Heart left ventricle (tissue), 16 donors: Measurements from ENCODE around the gene ELOA2. TPM values are rescaled to one million over a fixed set of nuclear protein-coding genes. Genes with fewer than 3 reads are reported as not detected.
"Not testable (repeated sequence)": the region's sequence is repeated elsewhere in the genome, so short reads cannot be mapped to it uniquely, and the experiment has no call there.

Experiments used
- ATAC-seq, 4 donors: fragments of 200-7000 bp; cut with Tn5 transposase; one replicate each; pipeline ENCODE4 v1.9.1; 2020 to 2022; ENCODE audit warnings: moderate library complexity in 4 of 4, mild to moderate bottlenecking in 3 of 4, moderate number of reproducible peaks in 1 of 4
- DNase-seq, 5 donors: peaks; one replicate each; pipeline ENCODE4 v3.0.0-alpha.2; 2020
- H3K27ac ChIP-seq, 12 donors: fragments of 200-600 bp; sonication (generic) in 4 of 12; one replicate each; pipeline versions ENCODE4 v1.5.0 to v1.8.0; 2016 to 2022; ENCODE audit warnings: mild to moderate bottlenecking in 2 of 12
- H3K27me3 ChIP-seq, 9 donors: fragments of 200-600 bp; sonication (generic) in 2 of 9; one replicate each; pipeline versions ENCODE4 v1.5.1 to v1.8.0; 2016 to 2022; ENCODE audit warnings: mild to moderate bottlenecking in 3 of 9
- H3K36me3 ChIP-seq, 9 donors: fragments of 200-600 bp; sonication (generic) in 2 of 9; one replicate each; pipeline versions ENCODE4 v1.5.0 to v1.8.0; 2018 to 2022; ENCODE audit warnings: mild to moderate bottlenecking in 2 of 9
- H3K4me1 ChIP-seq, 12 donors: fragments of 200-600 bp; sonication (generic) in 4 of 12; one replicate each; pipeline versions ENCODE4 v1.5.0 to v1.8.0; 2016 to 2022; ENCODE audit warnings: mild to moderate bottlenecking in 3 of 12
- H3K4me3 ChIP-seq, 12 donors: fragments of 200-600 bp; sonication (generic) in 4 of 12; one replicate each; pipeline versions ENCODE4 v1.5.0 to v1.8.0; 2017 to 2022; ENCODE audit warnings: mild to moderate bottlenecking in 9 of 12, moderate library complexity in 4 of 12
- H3K9me3 ChIP-seq, 12 donors: fragments of 200-600 bp; sonication (generic) in 4 of 12; one replicate each; pipeline versions ENCODE4 v1.5.0 to v1.8.0; 2016 to 2022; ENCODE audit warnings: mild to moderate bottlenecking in 1 of 12
- POLR2A ChIP-seq, 2 donors: fragments of 450-650 bp; IDR thresholded peaks; one replicate each; pipeline ENCODE4 v1.6.1; 2017; ENCODE audit warnings: antibody characterized with exemption in 2 of 2, mild to moderate bottlenecking in 2 of 2, moderate library complexity in 2 of 2
- WGBS, 4 donors: extraction: QIAGEN DNeasy Blood & Tissue Kit in 2 of 4; methylation state at CpG; one replicate each; pipeline versions ENCODE4 v1.1.5 to v1.1.7; 2013 to 2018; 5-methylcytosine and 5-hydroxymethylcytosine counted together
- intact Hi-C, 10 donors: fragments of 100-400 bp; cut with DNase I; formaldehyde crosslinking; loops; one replicate each; pipeline versions ENCODE4 v1.11.1 to v1.14.2; 2022
- polyA plus RNA-seq, 2 donors: library from polyadenylated mRNA; stranded (reverse); fragments of 200-250 nt; gene quantifications; one replicate each; pipeline ENCODE4 v1.2.3, GENCODE V29; 2013
- total RNA-seq, 9 donors: library from RNA; depleted of rRNA in 2 of 9; stranded (reverse); fragments of >200 nt in 2 of 9; fragmentation: NEBNext Ultra II Directional in 3 of 9; extraction: Animal tissue kit (Norgen Biotek cat#: 25700) in 3 of 9; gene quantifications; one replicate each; pipeline versions ENCODE4 v1.1.0 to v1.2.4, GENCODE V29; 2016 to 2023
- TF ChIP-seq, protein P1 (sequence below), 12 donors: fragments of 200-600 bp; sonication (generic) in 4 of 12; IDR thresholded peaks; one replicate each; pipeline versions ENCODE4 v1.5.0 to v1.8.0; 2018 to 2022; ENCODE audit warnings: antibody characterized with exemption in 12 of 12, mild to moderate bottlenecking in 5 of 12
- donor health status: ischemic (EF 13 %, LVEDD 7.1; RV severe dilation, severe dysfunction).
- donor health status: healthy with polysubstance abuse.
- donor health status: DM: no; HTN: yes; CAD: no.
- donor health status: DM: no; HTN: no; CAD: no.
- donor health status: ischemic (EF 25% LVEDD 6.9; RV normal size, moderate dysfunction).
- donor health status: ischemic (EF 25% LVEDD 5.7; RV mildly dilated, moderate dysfunction).
- donor health status: healthy.
- donor health status: DM: yes; HTN: yes; CAD: no.
- donor health status: ischemic (EF 35%, LVEDD 5.7; RV mildly dilated, moderate dysfunction).
- donor health status: nonischemic (EF 11% LVEDD 7.7; RV severe dilation, severe dysfunction).
- donor health status: DM: yes; HTN: yes; CAD: no.
- donor health status: PGD.
- donor health status: ischemic (EF 29% LVEDD 5.4; RV normal size, mild dysfunction).
- donor health status: nonischemic (EF 23%, LVEDD 6.1; RV moderate dilation, normal function).

ELOA2 gene
- total and polyA plus RNA-seq, 11 donors: not detected

DNA sequence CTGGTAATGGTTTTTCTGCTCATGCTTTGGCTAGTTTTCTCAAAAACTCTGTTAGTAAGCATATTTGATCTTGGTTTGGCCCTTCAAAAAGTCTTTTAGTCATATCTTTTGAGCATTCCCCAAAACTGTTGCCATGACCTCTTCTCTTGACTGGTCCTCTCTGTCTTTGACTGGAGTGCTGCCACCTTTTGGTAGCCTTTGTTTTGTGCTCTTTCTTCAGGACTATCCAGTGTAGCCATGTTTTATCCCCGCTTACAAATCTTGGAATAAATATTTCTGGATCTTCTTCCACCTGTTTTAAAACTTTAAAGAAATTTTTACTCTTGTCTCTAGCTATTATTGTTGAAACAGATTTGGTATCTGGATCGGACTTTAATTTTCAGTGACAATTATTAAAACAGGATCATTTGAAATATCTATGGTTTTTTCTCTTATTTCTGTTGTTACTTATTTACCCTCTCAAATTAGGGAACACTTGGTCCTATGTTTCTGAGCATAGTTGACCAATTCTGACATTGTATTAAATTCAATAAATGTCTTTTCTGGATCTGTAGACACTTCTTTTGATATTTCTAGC lies 965 bp upstream of the ELOA2 start:
- WGBS, 4 donors: 73 to 86% (median 78%) methylated on average over 2 of the region's 2 CpGs

DNA sequence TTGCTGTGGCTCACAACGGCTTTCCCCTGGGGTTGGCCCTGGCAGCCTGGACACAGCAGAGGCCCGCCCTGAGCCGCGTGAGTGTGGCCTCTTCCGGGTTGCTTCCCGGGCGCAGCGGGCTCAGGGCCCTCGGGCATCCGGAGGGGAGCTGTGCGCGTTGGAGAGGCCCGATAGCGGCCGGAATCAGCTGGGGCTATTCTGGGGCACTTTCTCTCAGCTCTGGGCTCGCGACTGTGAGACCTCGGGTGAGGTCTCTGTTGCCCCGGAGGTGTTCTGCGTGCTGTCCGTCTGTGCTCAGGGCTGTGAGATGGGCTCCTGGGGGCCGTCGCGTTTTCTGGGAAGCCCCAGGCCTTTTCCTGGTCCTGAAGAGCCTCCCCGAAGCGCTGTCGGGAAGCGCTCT lies 830 bp downstream of the ELOA2 start:
- H3K4me1 ChIP-seq, ATAC-seq, H3K36me3 ChIP-seq, intact Hi-C loops, DNase-seq, H3K4me3 ChIP-seq, H3K9me3 ChIP-seq, H3K27me3 ChIP-seq, H3K27ac ChIP-seq: not testable (repeated sequence)
- WGBS, 4 donors: 92 to 94% (median 93%) methylated on average over 12 to 28 of the region's 28 CpGs

More for the DNA sequence above, 965 bp upstream of the ELOA2 start:
- Histone ChIP-seq H3K36me3 (no peaks in the 10 kb centered on the region), H3K9me3 (no peaks in the 10 kb centered on the region), H3K27ac (no peak overlapping the region), H3K4me3 (no peak overlapping the region), H3K27me3 (no peaks in the 10 kb centered on the region), H3K4me1 (no peaks in the 10 kb centered on the region)
- DNase-seq: no peak
- ATAC-seq: no peak
- no peak for TF ChIP-seq POLR2A (IDR thresholded peaks at IDR 0.05)
- TF ChIP-seq, protein P1, sequence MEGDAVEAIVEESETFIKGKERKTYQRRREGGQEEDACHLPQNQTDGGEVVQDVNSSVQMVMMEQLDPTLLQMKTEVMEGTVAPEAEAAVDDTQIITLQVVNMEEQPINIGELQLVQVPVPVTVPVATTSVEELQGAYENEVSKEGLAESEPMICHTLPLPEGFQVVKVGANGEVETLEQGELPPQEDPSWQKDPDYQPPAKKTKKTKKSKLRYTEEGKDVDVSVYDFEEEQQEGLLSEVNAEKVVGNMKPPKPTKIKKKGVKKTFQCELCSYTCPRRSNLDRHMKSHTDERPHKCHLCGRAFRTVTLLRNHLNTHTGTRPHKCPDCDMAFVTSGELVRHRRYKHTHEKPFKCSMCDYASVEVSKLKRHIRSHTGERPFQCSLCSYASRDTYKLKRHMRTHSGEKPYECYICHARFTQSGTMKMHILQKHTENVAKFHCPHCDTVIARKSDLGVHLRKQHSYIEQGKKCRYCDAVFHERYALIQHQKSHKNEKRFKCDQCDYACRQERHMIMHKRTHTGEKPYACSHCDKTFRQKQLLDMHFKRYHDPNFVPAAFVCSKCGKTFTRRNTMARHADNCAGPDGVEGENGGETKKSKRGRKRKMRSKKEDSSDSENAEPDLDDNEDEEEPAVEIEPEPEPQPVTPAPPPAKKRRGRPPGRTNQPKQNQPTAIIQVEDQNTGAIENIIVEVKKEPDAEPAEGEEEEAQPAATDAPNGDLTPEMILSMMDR (IDR thresholded peaks at IDR 0.05): peak in 8 of 12 donors; percentile 15 to 48 (median 32)
- intact Hi-C loops: no loop called here

DNA sequence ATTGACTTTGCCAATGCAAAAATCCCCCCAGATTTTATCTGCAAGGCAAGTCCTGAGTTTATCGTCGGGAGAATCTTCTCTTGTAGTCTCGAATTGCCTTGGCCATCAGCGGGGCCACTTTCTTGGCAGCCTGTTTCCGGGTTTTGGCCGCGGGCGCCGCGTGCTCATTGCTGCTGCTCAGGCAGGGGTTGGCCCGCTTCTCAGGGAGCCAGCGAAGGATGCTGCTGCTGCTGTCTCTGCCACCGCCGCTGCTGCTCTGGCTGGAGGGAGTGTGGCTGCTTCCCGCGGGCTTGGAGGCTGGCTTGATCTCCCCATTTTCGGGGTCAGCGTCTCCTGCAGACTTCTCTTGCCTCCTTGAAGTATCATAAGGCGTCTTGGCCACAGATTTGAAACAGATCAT lies 2.5 kb downstream of the ELOA2 start:
- Histone ChIP-seq H3K27ac (no peak overlapping the region), H3K36me3 (no peaks in the 10 kb centered on the region), H3K9me3 (peaks cover 0 to 3% (median 0%) of the 10 kb centered on the region in 12 donors), H3K4me3 (no peak overlapping the region), H3K4me1 (no peaks in the 10 kb centered on the region), H3K27me3 (no peaks in the 10 kb centered on the region)
- DNase-seq (no peak), ATAC-seq (no peak)
- TF ChIP-seq, protein P1 (IDR thresholded peaks at IDR 0.05): no peak
- TF ChIP-seq POLR2A (IDR thresholded peaks at IDR 0.05): no peak
- 84 to 92% (median 91%) methylated on average over 19 of the region's 19 CpGs for WGBS, 4 donors
- intact Hi-C loops: no loop called here

DNA sequence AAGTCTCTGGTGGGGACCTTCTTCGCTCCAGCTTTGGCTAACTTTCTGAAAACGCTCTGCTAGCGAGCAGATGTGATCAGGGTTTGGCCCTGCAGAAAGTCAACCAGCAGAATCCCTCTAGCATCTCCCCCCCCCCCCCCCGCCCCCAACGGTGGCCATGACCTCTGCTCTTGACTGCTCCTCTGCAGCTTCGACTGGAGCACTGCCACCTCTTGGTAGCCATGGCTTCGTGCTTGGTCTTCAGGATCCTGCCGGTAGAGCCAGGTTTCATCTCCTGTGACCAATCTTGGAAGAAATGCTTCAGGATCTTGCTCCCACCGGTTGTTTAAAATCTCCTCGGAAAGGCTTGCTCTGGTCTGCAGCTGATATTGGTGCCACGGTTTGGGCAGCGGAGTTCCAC lies 4.5 kb downstream of the ELOA2 start:
- H3K4me3 ChIP-seq, intact Hi-C loops, H3K4me1 ChIP-seq, ATAC-seq, H3K27me3 ChIP-seq, H3K27ac ChIP-seq, H3K9me3 ChIP-seq, DNase-seq, H3K36me3 ChIP-seq: not testable (repeated sequence)
- 88 to 98% (median 89%) methylated on average over 4 to 7 of the region's 12 CpGs for WGBS, 4 donors

DNA sequence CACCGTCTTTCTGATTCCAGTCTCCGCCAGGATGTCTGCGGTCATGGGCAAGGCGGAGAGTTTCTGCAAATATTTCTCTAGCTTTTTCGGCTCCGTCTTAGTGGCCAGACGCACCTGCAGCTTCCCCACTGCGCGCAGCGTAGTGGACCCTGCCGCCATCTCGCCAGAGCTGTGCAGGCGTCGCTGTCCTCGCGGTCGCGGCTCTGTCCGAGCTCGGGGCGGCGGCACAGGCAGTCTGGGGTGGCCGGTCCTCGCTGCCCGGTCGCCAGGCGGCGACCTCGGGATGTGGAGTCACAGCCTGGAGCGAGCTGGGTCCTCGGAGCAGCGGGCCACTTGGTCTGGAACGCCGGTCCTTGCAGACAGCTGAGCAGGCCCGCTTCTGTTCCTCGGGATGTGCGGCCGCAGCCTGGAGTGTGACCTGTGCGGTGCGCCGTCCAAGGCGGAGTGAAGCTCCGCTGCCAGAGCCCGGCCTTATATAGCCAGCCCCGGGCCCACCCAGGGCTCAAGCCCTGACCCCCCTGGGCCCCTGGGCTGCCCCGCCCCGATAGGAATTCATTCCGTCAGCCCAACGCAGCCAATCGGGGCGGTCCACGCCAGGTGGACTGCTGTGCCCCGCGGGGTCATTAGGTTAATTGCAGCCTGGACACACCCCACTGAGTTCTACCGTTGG lies 5.6 kb downstream of the ELOA2 start:
- H3K9me3 ChIP-seq, H3K36me3 ChIP-seq, intact Hi-C loops, DNase-seq, H3K27me3 ChIP-seq, H3K4me1 ChIP-seq, H3K27ac ChIP-seq, H3K4me3 ChIP-seq: not testable (repeated sequence)
- ATAC-seq: peak in 3 of 4 donors; percentile 34 to 51 (median 44)
- no CpG with 5 or more reads among the region's 55 CpGs for WGBS, 4 donors

DNA sequence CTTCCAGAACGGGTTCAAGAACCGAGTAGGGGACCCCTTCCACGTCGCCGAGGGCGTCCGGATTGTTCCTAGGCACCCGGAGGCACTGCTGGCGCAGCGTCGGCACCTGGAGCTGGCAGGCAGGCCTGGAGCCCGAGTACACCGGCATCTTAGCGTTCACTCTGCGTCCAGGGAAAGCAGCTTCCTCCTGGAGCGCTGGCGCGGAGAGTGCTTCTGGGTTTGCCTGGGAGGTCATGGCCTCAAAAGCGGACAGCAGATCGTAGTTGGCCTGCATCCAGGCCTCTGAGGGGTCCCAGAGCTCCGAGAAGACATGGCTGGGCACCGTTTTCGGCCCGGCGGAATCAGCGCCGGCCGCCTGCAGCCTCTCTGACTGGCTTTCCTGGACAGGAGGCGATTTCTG lies 6.7 kb downstream of the ELOA2 start:
- H3K9me3 ChIP-seq, H3K27ac ChIP-seq, H3K4me1 ChIP-seq, H3K36me3 ChIP-seq, intact Hi-C loops, DNase-seq, H3K27me3 ChIP-seq, H3K4me3 ChIP-seq, ATAC-seq: not testable (repeated sequence)
- 92 to 96% (median 95%) methylated on average over 8 to 9 of the region's 29 CpGs; no CpG with 5 or more reads in 1 of the 4 donors for WGBS, 4 donors

DNA sequence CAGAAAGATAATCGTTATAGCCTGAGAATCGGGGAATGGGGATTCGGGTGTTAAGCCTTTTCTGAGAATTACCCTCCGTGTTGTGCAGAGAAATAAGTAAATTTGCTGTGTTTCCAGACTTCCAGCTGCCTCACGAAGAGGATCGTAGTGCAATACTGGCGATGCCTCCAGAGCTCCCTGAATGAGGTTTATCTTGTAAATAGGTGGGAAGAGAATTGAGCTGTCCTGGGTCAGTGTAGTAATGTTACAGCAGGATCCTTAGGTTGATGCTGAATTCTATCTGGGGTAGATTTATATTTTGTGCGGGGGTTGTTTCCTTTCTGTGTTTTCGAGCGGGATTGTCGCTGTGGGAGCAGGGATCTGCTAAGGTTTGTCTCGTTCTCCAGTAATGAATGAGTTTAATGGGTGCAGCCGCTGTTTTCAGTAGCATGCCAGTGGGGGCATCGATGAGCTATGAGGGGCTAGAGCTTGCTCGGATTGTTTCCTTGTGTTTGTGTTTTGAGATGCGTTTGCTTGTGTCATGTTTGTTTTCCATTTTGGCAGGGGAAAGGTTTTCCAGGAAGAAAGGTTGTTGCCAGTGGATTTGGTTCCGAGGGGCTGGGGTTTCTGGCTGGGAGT lies 9.8 kb downstream of the ELOA2 start:
- ATAC-seq: peak in 3 of 4 donors; percentile 1 to 21 (median 20)
- DNase-seq, intact Hi-C loops, H3K36me3 ChIP-seq, H3K4me3 ChIP-seq, H3K27ac ChIP-seq, H3K9me3 ChIP-seq, H3K27me3 ChIP-seq, H3K4me1 ChIP-seq: not testable (repeated sequence)
- WGBS, 4 donors: 84 to 90% (median 86%) methylated on average over 5 to 11 of the region's 17 CpGs

DNA sequence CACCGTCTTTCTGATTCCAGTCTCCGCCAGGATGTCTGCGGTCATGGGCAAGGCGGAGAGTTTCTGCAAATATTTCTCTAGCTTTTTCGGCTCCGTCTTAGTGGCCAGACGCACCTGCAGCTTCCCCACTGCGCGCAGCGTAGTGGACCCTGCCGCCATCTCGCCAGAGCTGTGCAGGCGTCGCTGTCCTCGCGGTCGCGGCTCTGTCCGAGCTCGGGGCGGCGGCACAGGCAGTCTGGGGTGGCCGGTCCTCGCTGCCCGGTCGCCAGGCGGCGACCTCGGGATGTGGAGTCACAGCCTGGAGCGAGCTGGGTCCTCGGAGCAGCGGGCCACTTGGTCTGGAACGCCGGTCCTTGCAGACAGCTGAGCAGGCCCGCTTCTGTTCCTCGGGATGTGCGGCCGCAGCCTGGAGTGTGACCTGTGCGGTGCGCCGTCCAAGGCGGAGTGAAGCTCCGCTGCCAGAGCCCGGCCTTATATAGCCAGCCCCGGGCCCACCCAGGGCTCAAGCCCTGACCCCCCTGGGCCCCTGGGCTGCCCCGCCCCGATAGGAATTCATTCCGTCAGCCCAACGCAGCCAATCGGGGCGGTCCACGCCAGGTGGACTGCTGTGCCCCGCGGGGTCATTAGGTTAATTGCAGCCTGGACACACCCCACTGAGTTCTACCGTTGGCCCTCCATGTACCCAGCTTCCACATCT lies 11.5 kb downstream of the ELOA2 start:
- peak in 3 of 4 donors; percentile 6 to 38 (median 15) for ATAC-seq
- H3K4me1 ChIP-seq, intact Hi-C loops, H3K36me3 ChIP-seq, DNase-seq, H3K9me3 ChIP-seq, H3K4me3 ChIP-seq, H3K27ac ChIP-seq, H3K27me3 ChIP-seq: not testable (repeated sequence)
- WGBS, 4 donors: no CpG with 5 or more reads among the region's 55 CpGs
